Measurements from ENCODE around the gene SLC23A2. TPM values are rescaled to one million over a fixed set of nuclear protein-coding genes. Genes with fewer than 3 reads are reported as not detected.
A peak's percentile ranks its signal among the peaks of the same experiment; 100 is the strongest.

The SLC23A2 gene
- total RNA-seq, 4 donors from 2014 or later, result 3.6 to 15.1 (median 11.1) TPM

- H3K4me3 ChIP-seq, result no peak overlapping the region
- no peak for TF ChIP-seq POLR2A (IDR thresholded peaks at IDR 0.05)
- no peak for TF ChIP-seq CTCF (IDR thresholded peaks at IDR 0.05)
These were observed 180.3 kb downstream of the SLC23A2 start for GRCh38 chr20:4820806-4821518.

GRCh38 chr20:4819901-4820300, 181.4 kb downstream of the SLC23A2 start:
- TF ChIP-seq CTCF (IDR thresholded peaks at IDR 0.05), result no peak
- TF ChIP-seq POLR2A (IDR thresholded peaks at IDR 0.05), result no peak
- peaks cover 13 to 59% (median 25%) of the 10 kb centered on the region in 3 donors for H3K4me1 ChIP-seq
- no peak for DNase-seq
- 79 to 82% methylated on average over 3 to 4 of the region's 4 CpGs for WGBS, 2 donors
- no peaks in the 10 kb centered on the region for H3K36me3 ChIP-seq
- peak overlapping the region in 1 of 4 donors; percentile 2 for H3K27ac ChIP-seq
- intact Hi-C loops (cut with DNase I), result no loop called here
- H3K27me3 ChIP-seq, result peaks cover 0 to 34% (median 0%) of the 10 kb centered on the region in 4 donors
- H3K9me3 ChIP-seq, result no peaks in the 10 kb centered on the region
- no peak overlapping the region for H3K4me3 ChIP-seq

More at GRCh38 chr20:4820806-4821518, 180.3 kb downstream of the SLC23A2 start:
- DNase-seq, result no peak
- 51 to 53% methylated on average over 12 to 14 of the region's 14 CpGs for WGBS, 2 donors
- H3K4me1 ChIP-seq, result peaks cover 13 to 49% (median 25%) of the 10 kb centered on the region in 3 donors
- no peaks in the 10 kb centered on the region for H3K36me3 ChIP-seq
- H3K9me3 ChIP-seq, result no peaks in the 10 kb centered on the region
- peaks cover 0 to 34% (median 0%) of the 10 kb centered on the region in 4 donors for H3K27me3 ChIP-seq
- H3K27ac ChIP-seq, result peak overlapping the region in 3 of 4 donors; percentile 2 to 83 (median 65)
- intact Hi-C loops (cut with DNase I), result no loop called here

GRCh38 chr20:4817230-4817671, 184.1 kb downstream of the SLC23A2 start:
- intact Hi-C loops (cut with DNase I), result no loop called here
- Histone ChIP-seq H3K27ac (no peak overlapping the region), H3K27me3 (peaks cover 0 to 15% (median 0%) of the 10 kb centered on the region in 4 donors), H3K36me3 (no peaks in the 10 kb centered on the region), H3K9me3 (no peaks in the 10 kb centered on the region), H3K4me3 (no peak overlapping the region), H3K4me1 (peaks cover 4 to 64% (median 18%) of the 10 kb centered on the region in 3 donors)
- 54% methylated on average over 3 of the region's 3 CpGs for WGBS, 2 donors
- DNase-seq, result no peak
- TF ChIP-seq POLR2A (IDR thresholded peaks at IDR 0.05), result no peak
- no peak for TF ChIP-seq CTCF (IDR thresholded peaks at IDR 0.05)

GRCh38 chr20:4815628-4816027, 185.7 kb downstream of the SLC23A2 start:
- intact Hi-C loops (cut with DNase I), result no loop called here
- Histone ChIP-seq H3K27ac (peak overlapping the region; percentile 56 to 85 (median 80)), H3K4me3 (no peak overlapping the region), H3K9me3 (no peaks in the 10 kb centered on the region), H3K36me3 (no peaks in the 10 kb centered on the region), H3K4me1 (peaks cover 5 to 61% (median 10%) of the 10 kb centered on the region in 3 donors), H3K27me3 (no peaks in the 10 kb centered on the region)
- no peak for DNase-seq
- TF ChIP-seq CTCF (IDR thresholded peaks at IDR 0.05), result no peak
- no peak for TF ChIP-seq POLR2A (IDR thresholded peaks at IDR 0.05)
- WGBS, 2 donors, result 74 to 80% methylated on average over 1 to 5 of the region's 5 CpGs

GRCh38 chr20:4814696-4815252, 186.5 kb downstream of the SLC23A2 start:
- DNase-seq, result peak; percentile 51
- 81% methylated on average over 3 of the region's 20 CpGs; no CpG with 5 or more reads in 1 of the 2 donors for WGBS, 2 donors
- TF ChIP-seq POLR2A (IDR thresholded peaks at IDR 0.05) (peak in 1 of 4 donors; percentile 6), CTCF (IDR thresholded peaks at IDR 0.05) (no peak)
- H3K9me3 ChIP-seq, result no peaks in the 10 kb centered on the region
- peaks cover 4 to 61% (median 10%) of the 10 kb centered on the region in 3 donors for H3K4me1 ChIP-seq
- H3K27me3 ChIP-seq, result no peaks in the 10 kb centered on the region
- peak overlapping the region in 2 of 4 donors; percentile 26 to 54 for H3K4me3 ChIP-seq
- no peaks in the 10 kb centered on the region for H3K36me3 ChIP-seq
- intact Hi-C loops (cut with DNase I), result no loop called here
- peak overlapping the region; percentile 56 to 85 (median 80) for H3K27ac ChIP-seq
